GM12892 (cell line): ENCODE data around the gene MYCBP.

Experiments
- POLR2A ChIP-seq: IDR thresholded peaks from 2 replicates; pipeline ENCODE4 v1.6.1; 2011; ENCODE audit warnings: low read depth, low read length, control low read depth
- POLR2AphosphoS5 ChIP-seq: IDR thresholded peaks from 2 replicates; pipeline ENCODE4 v1.6.1; 2011; ENCODE audit warnings: low read depth, low read length, control low read depth

GRCh38 chr1:38885092-38885491 lies 11.9 kb upstream of the MYCBP start:
- TF ChIP-seq POLR2A (no peak), POLR2AphosphoS5 (no peak)
